ENCODE data around the gene OR52I2.

The OR52I2 gene

GRCh38 chr11:4610258-4610935 lies 28.9 kb downstream of the OR52I2 start:
- Histone ChIP-seq H3K4me3 (ENCODE audit: low read length) (no peak overlapping the region), H3K9me3 (ENCODE audit: insufficient read depth, low read depth, low read length) (no peaks in the 10 kb centered on the region), H3K27me3 (ENCODE audit: insufficient read depth, low read length) (peaks cover 3% of the 10 kb centered on the region; the same call in 1 of the 2 replicates), H3K27ac (ENCODE audit: low read depth, low read length) (no peak overlapping the region), H3K9ac (ENCODE audit: low read depth, low read length) (no peak overlapping the region), H3K36me3 (ENCODE audit: insufficient read depth, low read length) (no peaks in the 10 kb centered on the region), H3K4me1 (ENCODE audit: insufficient read depth, low read length) (peaks cover 5% of the 10 kb centered on the region; the same call in 1 of the 2 replicates)
- 84% methylated on average over 3 of the region's 3 CpGs for WGBS

- Histone ChIP-seq H3K4me1 (ENCODE audit: insufficient read depth, low read length) (peaks cover 4% of the 10 kb centered on the region; the same call in 1 of the 2 replicates), H3K27ac (ENCODE audit: low read depth, low read length) (no peak overlapping the region), H3K27me3 (ENCODE audit: insufficient read depth, low read length) (peaks cover 3% of the 10 kb centered on the region; the same call in 1 of the 2 replicates), H3K9ac (ENCODE audit: low read depth, low read length) (no peak overlapping the region), H3K9me3 (ENCODE audit: insufficient read depth, low read depth, low read length) (no peaks in the 10 kb centered on the region), H3K4me3 (ENCODE audit: low read length) (no peak overlapping the region), H3K36me3 (ENCODE audit: insufficient read depth, low read length) (no peaks in the 10 kb centered on the region)
- WGBS: 85% methylated on average over 2 of the region's 2 CpGs
Observed at GRCh38 chr11:4611986-4612385, 30.4 kb downstream of the OR52I2 start.

- Histone ChIP-seq H3K9ac (ENCODE audit: low read depth, low read length) (no peak overlapping the region), H3K27me3 (ENCODE audit: insufficient read depth, low read length) (peaks cover 3% of the 10 kb centered on the region; the same call in 1 of the 2 replicates), H3K9me3 (ENCODE audit: insufficient read depth, low read depth, low read length) (no peaks in the 10 kb centered on the region), H3K4me1 (ENCODE audit: insufficient read depth, low read length) (no peaks in the 10 kb centered on the region), H3K36me3 (ENCODE audit: insufficient read depth, low read length) (no peaks in the 10 kb centered on the region), H3K4me3 (ENCODE audit: low read length) (no peak overlapping the region), H3K27ac (ENCODE audit: low read depth, low read length) (no peak overlapping the region)
Observed at GRCh38 chr11:4615856-4616444, 34.4 kb downstream of the OR52I2 start.

- 81% methylated on average over 9 of the region's 9 CpGs for WGBS
- H3K9me3 ChIP-seq (ENCODE audit: insufficient read depth, low read depth, low read length): no peaks in the 10 kb centered on the region
- H3K9ac ChIP-seq (ENCODE audit: low read depth, low read length): no peak overlapping the region
- H3K36me3 ChIP-seq (ENCODE audit: insufficient read depth, low read length): no peaks in the 10 kb centered on the region
- H3K27ac ChIP-seq (ENCODE audit: low read depth, low read length): no peak overlapping the region
- H3K4me3 ChIP-seq (ENCODE audit: low read length): no peak overlapping the region
- no peaks in the 10 kb centered on the region for H3K4me1 ChIP-seq (ENCODE audit: insufficient read depth, low read length)
- no peaks in the 10 kb centered on the region for H3K27me3 ChIP-seq (ENCODE audit: insufficient read depth, low read length)
Observed at GRCh38 chr11:4619514-4619913, 38.0 kb downstream of the OR52I2 start.

GRCh38 chr11:4626207-4627099 lies 44.9 kb downstream of the OR52I2 start:
- peaks cover 16% of the 10 kb centered on the region; the same call in 1 of the 2 replicates for H3K4me1 ChIP-seq (ENCODE audit: insufficient read depth, low read length)
- no peaks in the 10 kb centered on the region for H3K9me3 ChIP-seq (ENCODE audit: insufficient read depth, low read depth, low read length)
- H3K4me3 ChIP-seq (ENCODE audit: low read length): no peak overlapping the region
- no peak overlapping the region for H3K9ac ChIP-seq (ENCODE audit: low read depth, low read length)
- H3K36me3 ChIP-seq (ENCODE audit: insufficient read depth, low read length): no peaks in the 10 kb centered on the region
- WGBS: 46% methylated on average over 15 of the region's 15 CpGs
- no peak overlapping the region for H3K27ac ChIP-seq (ENCODE audit: low read depth, low read length)
- H3K27me3 ChIP-seq (ENCODE audit: insufficient read depth, low read length): no peaks in the 10 kb centered on the region

- H3K27ac ChIP-seq (ENCODE audit: low read depth, low read length): no peak overlapping the region
- no peaks in the 10 kb centered on the region for H3K9me3 ChIP-seq (ENCODE audit: insufficient read depth, low read depth, low read length)
- H3K9ac ChIP-seq (ENCODE audit: low read depth, low read length): no peak overlapping the region
- no peak overlapping the region for H3K4me3 ChIP-seq (ENCODE audit: low read length)
- peaks cover 13% of the 10 kb centered on the region for H3K27me3 ChIP-seq (ENCODE audit: insufficient read depth, low read length)
- H3K4me1 ChIP-seq (ENCODE audit: insufficient read depth, low read length): no peaks in the 10 kb centered on the region
- H3K36me3 ChIP-seq (ENCODE audit: insufficient read depth, low read length): no peaks in the 10 kb centered on the region
- whole genome bisulfite sequencing: 94% methylated on average over 2 of the region's 2 CpGs
Observed at GRCh38 chr11:4636136-4636535, 54.6 kb downstream of the OR52I2 start.

GRCh38 chr11:4636962-4637661 lies 55.6 kb downstream of the OR52I2 start, which contains the start of gene OR51D1:
OR51D1 (plus strand) TSS chr11:4637477; CDS start chr11:4639791, 2,314 bp downstream.
- Histone ChIP-seq H3K9me3 (ENCODE audit: insufficient read depth, low read depth, low read length) (no peaks in the 10 kb centered on the region), H3K4me3 (ENCODE audit: low read length) (peak within 1 kb of the TSS; percentile 34; the same call in 1 of the 2 replicates), H3K9ac (ENCODE audit: low read depth, low read length) (no peak within 1 kb of the TSS), H3K4me1 (ENCODE audit: insufficient read depth, low read length) (no peaks in the 10 kb centered on the region; the same call in 1 of the 2 replicates), H3K27ac (ENCODE audit: low read depth, low read length) (no peak within 1 kb of the TSS), H3K36me3 (ENCODE audit: insufficient read depth, low read length) (no peaks in the 10 kb centered on the region), H3K27me3 (ENCODE audit: insufficient read depth, low read length) (peaks cover 13% of the 10 kb centered on the region)
- 35% methylated on average over 16 of the region's 21 CpGs for WGBS

GRCh38 chr11:4637662-4638047 lies 56.1 kb downstream of the OR52I2 start:
- H3K9ac ChIP-seq (ENCODE audit: low read depth, low read length): no peak overlapping the region
- H3K36me3 ChIP-seq (ENCODE audit: insufficient read depth, low read length): no peaks in the 10 kb centered on the region
- 91% methylated on average over 3 of the region's 3 CpGs for WGBS
- peaks cover 13% of the 10 kb centered on the region for H3K27me3 ChIP-seq (ENCODE audit: insufficient read depth, low read length)
- H3K4me1 ChIP-seq (ENCODE audit: insufficient read depth, low read length): no peaks in the 10 kb centered on the region; the same call in 1 of the 2 replicates
- no peak overlapping the region for H3K4me3 ChIP-seq (ENCODE audit: low read length)
- H3K27ac ChIP-seq (ENCODE audit: low read depth, low read length): no peak overlapping the region
- no peaks in the 10 kb centered on the region for H3K9me3 ChIP-seq (ENCODE audit: insufficient read depth, low read depth, low read length)

GRCh38 chr11:4639931-4640330 lies 58.4 kb downstream of the OR52I2 start:
- no peaks in the 10 kb centered on the region; the same call in 1 of the 2 replicates for H3K4me1 ChIP-seq (ENCODE audit: insufficient read depth, low read length)
- no peak overlapping the region for H3K27ac ChIP-seq (ENCODE audit: low read depth, low read length)
- WGBS: 93% methylated on average over 6 of the region's 6 CpGs
- H3K9me3 ChIP-seq (ENCODE audit: insufficient read depth, low read depth, low read length): no peaks in the 10 kb centered on the region
- H3K27me3 ChIP-seq (ENCODE audit: insufficient read depth, low read length): peaks cover 13% of the 10 kb centered on the region
- no peak overlapping the region for H3K9ac ChIP-seq (ENCODE audit: low read depth, low read length)
- H3K36me3 ChIP-seq (ENCODE audit: insufficient read depth, low read length): no peaks in the 10 kb centered on the region
- no peak overlapping the region for H3K4me3 ChIP-seq (ENCODE audit: low read length)

GRCh38 chr11:4641501-4641900 lies 60.0 kb downstream of the OR52I2 start:
- Histone ChIP-seq H3K27me3 (ENCODE audit: insufficient read depth, low read length) (peaks cover 13% of the 10 kb centered on the region), H3K27ac (ENCODE audit: low read depth, low read length) (no peak overlapping the region), H3K9me3 (ENCODE audit: insufficient read depth, low read depth, low read length) (no peaks in the 10 kb centered on the region), H3K4me1 (ENCODE audit: insufficient read depth, low read length) (no peaks in the 10 kb centered on the region; the same call in 1 of the 2 replicates), H3K36me3 (ENCODE audit: insufficient read depth, low read length) (no peaks in the 10 kb centered on the region), H3K9ac (ENCODE audit: low read depth, low read length) (no peak overlapping the region), H3K4me3 (ENCODE audit: low read length) (no peak overlapping the region)
- 94% methylated on average over 7 of the region's 7 CpGs for WGBS
